Loucy (cell line): ENCODE measurements around the gene SIRPA.

Experiments used
- H2AFZ ChIP-seq: fragments of 200-600 bp; sonication (generic); 2 replicates; pipeline ENCODE4 v1.6.0; 2016; ENCODE audit warnings: antibody characterized with exemption, mild to moderate bottlenecking, low read length, moderate library complexity
- H3F3A ChIP-seq: fragments of 200-600 bp; 2 replicates; pipeline ENCODE4 v1.6.0; 2016; ENCODE audit warnings: antibody characterized with exemption, low read depth, mild to moderate bottlenecking
- H3K27me3 ChIP-seq: fragments of 200-600 bp; sonication (generic); 2 replicates; pipeline ENCODE4 v1.6.1; 2014; ENCODE audit warnings: low read length, mild to moderate bottlenecking; ENCODE audit not compliant: insufficient read depth, poor library complexity, severe bottlenecking
- H3K36me3 ChIP-seq: fragments of 200-600 bp; sonication (generic); 2 replicates; pipeline ENCODE4 v1.6.1; 2016; ENCODE audit warnings: low read length; ENCODE audit not compliant: insufficient read depth
- H3K4me1 ChIP-seq: fragments of 200-600 bp; sonication (generic); 2 replicates; pipeline ENCODE4 v1.5.1; 2014; ENCODE audit warnings: low read length, mild to moderate bottlenecking; ENCODE audit not compliant: insufficient read depth, poor library complexity, severe bottlenecking
- H3K4me2 ChIP-seq: fragments of 200-600 bp; sonication (generic); 2 replicates; pipeline ENCODE4 v1.6.0; 2014; ENCODE audit warnings: antibody characterized with exemption, low read length, low read depth, mild to moderate bottlenecking; ENCODE audit not compliant: poor library complexity, severe bottlenecking
- H3K4me3 ChIP-seq: fragments of 200-600 bp; sonication (generic); 2 replicates; pipeline ENCODE4 v1.5.1; 2014; ENCODE audit warnings: low read length, mild to moderate bottlenecking, mixed read lengths; ENCODE audit not compliant: poor library complexity, severe bottlenecking
- H3K79me2 ChIP-seq: fragments of 200-600 bp; sonication (generic); 2 replicates; pipeline ENCODE4 v1.6.1; 2014; ENCODE audit warnings: low read length; ENCODE audit not compliant: insufficient read depth
- H3K9ac ChIP-seq: fragments of 200-600 bp; sonication (generic); 2 replicates; pipeline ENCODE4 v1.6.0; 2014; ENCODE audit warnings: mild to moderate bottlenecking, low read depth, low read length, moderate library complexity; ENCODE audit not compliant: poor library complexity, severe bottlenecking
- H3K9me2 ChIP-seq: fragments of 200-600 bp; sonication (generic); replicated peaks from 2 replicates; pipeline ENCODE4 v1.6.1; 2016; ENCODE audit warnings: low read depth, low read length, mixed read lengths
- H3K9me3 ChIP-seq: fragments of 200-600 bp; sonication (generic); 2 replicates; pipeline ENCODE4 v1.6.1; 2014; ENCODE audit warnings: mild to moderate bottlenecking, antibody characterized with exemption, low read length, low read depth; ENCODE audit not compliant: insufficient read depth
- H4K20me1 ChIP-seq: fragments of 200-600 bp; sonication (generic); 2 replicates; pipeline ENCODE4 v1.6.0; 2014; ENCODE audit warnings: antibody characterized with exemption, low read length, mild to moderate bottlenecking; ENCODE audit not compliant: insufficient read depth, poor library complexity, severe bottlenecking
- CTCF ChIP-seq: fragments of 200-600 bp; sonication (generic); conservative IDR thresholded peaks from 2 replicates; pipeline ENCODE4 v1.5.1; 2014; ENCODE audit warnings: mild to moderate bottlenecking, antibody characterized with exemption, low read length
- EZH2phosphoT487 ChIP-seq: fragments of 200-600 bp; IDR thresholded peaks from 2 replicates; pipeline ENCODE4 v1.6.1; 2018; ENCODE audit warnings: antibody characterized with exemption, mild to moderate bottlenecking, moderate library complexity, borderline replicate concordance

SIRPA gene

GRCh38 chr20:1926237-1926636 is 31.0 kb downstream of the SIRPA start:
- Histone ChIP-seq H3K79me2 (no peaks in the 10 kb centered on the region), H4K20me1 (no peaks in the 10 kb centered on the region), H3K4me3 (no peak overlapping the region), H3K27me3 (no peaks in the 10 kb centered on the region), H3K9me2 (no peaks in the 10 kb centered on the region), H3K4me2 (no peak overlapping the region), H3K4me1 (no peaks in the 10 kb centered on the region), H3K9me3 (no peaks in the 10 kb centered on the region), H3K9ac (no peak overlapping the region), H3K36me3 (no peaks in the 10 kb centered on the region), H3F3A (no peaks in the 10 kb centered on the region), H2AFZ (no peak overlapping the region)
- TF ChIP-seq EZH2phosphoT487: no peak

GRCh38 chr20:1927217-1927616 is 32.0 kb downstream of the SIRPA start:
- Histone ChIP-seq H3K4me1 (no peaks in the 10 kb centered on the region), H3K36me3 (no peaks in the 10 kb centered on the region), H3K9me2 (no peaks in the 10 kb centered on the region), H3F3A (no peaks in the 10 kb centered on the region), H3K4me3 (no peak overlapping the region), H3K27me3 (no peaks in the 10 kb centered on the region), H2AFZ (no peak overlapping the region), H4K20me1 (no peaks in the 10 kb centered on the region), H3K9ac (no peak overlapping the region), H3K79me2 (no peaks in the 10 kb centered on the region), H3K9me3 (no peaks in the 10 kb centered on the region), H3K4me2 (no peak overlapping the region)
- TF ChIP-seq CTCF (no peak), EZH2phosphoT487 (no peak)

- Histone ChIP-seq H3K79me2 (no peaks in the 10 kb centered on the region), H3K9me3 (no peaks in the 10 kb centered on the region), H3F3A (no peaks in the 10 kb centered on the region), H4K20me1 (no peaks in the 10 kb centered on the region), H3K9me2 (no peaks in the 10 kb centered on the region), H3K4me3 (no peak overlapping the region), H3K4me1 (no peaks in the 10 kb centered on the region), H3K27me3 (no peaks in the 10 kb centered on the region), H2AFZ (no peak overlapping the region), H3K9ac (no peak overlapping the region), H3K36me3 (no peaks in the 10 kb centered on the region), H3K4me2 (no peak overlapping the region)
- TF ChIP-seq EZH2phosphoT487 (no peak), CTCF (no peak)
These were observed 32.9 kb downstream of the SIRPA start for GRCh38 chr20:1928154-1928553.

- Histone ChIP-seq H3K79me2 (no peaks in the 10 kb centered on the region), H3K36me3 (no peaks in the 10 kb centered on the region), H4K20me1 (no peaks in the 10 kb centered on the region), H2AFZ (no peak overlapping the region), H3K9me3 (no peaks in the 10 kb centered on the region), H3K9ac (no peak overlapping the region), H3K27me3 (no peaks in the 10 kb centered on the region), H3F3A (no peaks in the 10 kb centered on the region), H3K4me1 (no peaks in the 10 kb centered on the region), H3K9me2 (no peaks in the 10 kb centered on the region), H3K4me2 (no peak overlapping the region), H3K4me3 (no peak overlapping the region)
- TF ChIP-seq EZH2phosphoT487 (no peak), CTCF (no peak)
These were observed 33.6 kb downstream of the SIRPA start for GRCh38 chr20:1928782-1929181.
